ENCODE results near the gene GALNT17. TPM values are rescaled to one million over a fixed set of nuclear protein-coding genes. Genes with fewer than 3 reads are reported as not detected.
"Not testable (repeated sequence)": the region's sequence is repeated elsewhere in the genome, so short reads cannot be mapped to it uniquely, and the experiment has no call there.

The GALNT17 gene
- total RNA-seq, 5 donors from 2014 or later (not counting 1 experiment from before 2014, with no cell fraction given), result 0.09 to 0.20 TPM; not detected in 3

GRCh38 chr7:71566376-71566775 is 434.4 kb downstream of the GALNT17 start:
- Mint-ChIP-seq H3K4me3 (no peak overlapping the region), H3K27ac (no peak overlapping the region), H3K27me3 (no peaks in the 10 kb centered on the region), H3K36me3 (no peaks in the 10 kb centered on the region), H3K4me1 (no peaks in the 10 kb centered on the region), H3K9me3 (peaks cover 0 to 14% (median 10%) of the 10 kb centered on the region in 3 donors)
- ChIA-PET CTCF (interaction anchor here in 1 of 2 donors (0.5 kb wide), 2 partner anchors 806 to 1148 kb away, joined by 3 read pairs; no protein-coding TSS in a partner anchor), POLR2A (no interaction called here)
- H3K27me3 ChIP-seq (replicated peaks in 1 of 2; ENCODE audit: control insufficient read depth in 2 of 2, extremely low read depth in 1 of 2, insufficient read depth in 2 of 2, low read length in 1 of 2), result no peaks in the 10 kb centered on the region
- DNase-seq (no peak), ATAC-seq (replicated peaks in 1 of 4) (no peak)
- H3K27ac ChIP-seq (ENCODE audit: low read length), result no peak overlapping the region
- no peaks in the 10 kb centered on the region for H3K4me1 ChIP-seq (ENCODE audit: control insufficient read depth in 1 of 2, extremely low read depth in 1 of 2, insufficient read depth in 2 of 2, low read length in 2 of 2)
- no peaks in the 10 kb centered on the region for H3K36me3 ChIP-seq (ENCODE audit: control insufficient read depth in 2 of 2, extremely low read depth in 1 of 2, insufficient read depth in 1 of 2, low read length in 1 of 2)
- H3K9me3 ChIP-seq, result no peaks in the 10 kb centered on the region
- H3K4me3 ChIP-seq (ENCODE audit: control insufficient read depth in 1 of 2, extremely low read depth in 1 of 2, low read length in 1 of 2), result no peak overlapping the region
- 85% methylated on average over 4 of the region's 8 CpGs for WGBS (ENCODE audit: insufficient coverage)

- 81% methylated on average over 3 of the region's 6 CpGs for WGBS (ENCODE audit: insufficient coverage)
- no peaks in the 10 kb centered on the region for H3K36me3 ChIP-seq (ENCODE audit: control insufficient read depth in 2 of 2, extremely low read depth in 1 of 2, insufficient read depth in 1 of 2, low read length in 1 of 2)
- DNase-seq (no peak), ATAC-seq (replicated peaks in 1 of 4) (no peak)
- no peak overlapping the region for H3K27ac ChIP-seq (ENCODE audit: low read length)
- Mint-ChIP-seq H3K27me3 (no peaks in the 10 kb centered on the region), H3K9me3 (peaks cover 0 to 11% (median 7%) of the 10 kb centered on the region in 3 donors), H3K36me3 (no peaks in the 10 kb centered on the region), H3K4me1 (no peaks in the 10 kb centered on the region), H3K27ac (no peak overlapping the region), H3K4me3 (no peak overlapping the region)
- ChIA-PET CTCF (no interaction called here), POLR2A (no interaction called here)
- no peak overlapping the region for H3K4me3 ChIP-seq (ENCODE audit: control insufficient read depth in 1 of 2, extremely low read depth in 1 of 2, low read length in 1 of 2)
- no peaks in the 10 kb centered on the region for H3K9me3 ChIP-seq
- no peaks in the 10 kb centered on the region for H3K27me3 ChIP-seq (replicated peaks in 1 of 2; ENCODE audit: control insufficient read depth in 2 of 2, extremely low read depth in 1 of 2, insufficient read depth in 2 of 2, low read length in 1 of 2)
- no peaks in the 10 kb centered on the region for H3K4me1 ChIP-seq (ENCODE audit: control insufficient read depth in 1 of 2, extremely low read depth in 1 of 2, insufficient read depth in 2 of 2, low read length in 2 of 2)
Measured at GRCh38 chr7:71566991-71567390, 435.0 kb downstream of the GALNT17 start.

- Histone ChIP-seq H3K27ac (ENCODE audit: low read length) (no peak overlapping the region), H3K4me3 (ENCODE audit: control insufficient read depth in 1 of 2, extremely low read depth in 1 of 2, low read length in 1 of 2) (no peak overlapping the region), H3K9me3 (no peaks in the 10 kb centered on the region), H3K27me3 (replicated peaks in 1 of 2; ENCODE audit: control insufficient read depth in 2 of 2, extremely low read depth in 1 of 2, insufficient read depth in 2 of 2, low read length in 1 of 2) (no peaks in the 10 kb centered on the region), H3K36me3 (ENCODE audit: control insufficient read depth in 2 of 2, extremely low read depth in 1 of 2, insufficient read depth in 1 of 2, low read length in 1 of 2) (no peaks in the 10 kb centered on the region), H3K4me1 (ENCODE audit: control insufficient read depth in 1 of 2, extremely low read depth in 1 of 2, insufficient read depth in 2 of 2, low read length in 2 of 2) (no peaks in the 10 kb centered on the region)
- ATAC-seq (replicated peaks in 1 of 4) (no peak), DNase-seq (no peak)
- no peak overlapping the region for H3K4me3 Mint-ChIP-seq
- 67% methylated on average over 1 of the region's 2 CpGs for WGBS (ENCODE audit: insufficient coverage)
- no peaks in the 10 kb centered on the region for H3K4me1 Mint-ChIP-seq
- no peaks in the 10 kb centered on the region for H3K27me3 Mint-ChIP-seq
- POLR2A ChIA-PET, result no interaction called here
- H3K36me3 Mint-ChIP-seq, result no peaks in the 10 kb centered on the region
- CTCF ChIA-PET, result no interaction called here
- no peak overlapping the region for H3K27ac Mint-ChIP-seq
- peaks cover 4 to 18% (median 7%) of the 10 kb centered on the region in 3 donors for H3K9me3 Mint-ChIP-seq
Measured at GRCh38 chr7:71574153-71574860, 442.4 kb downstream of the GALNT17 start.

DNA sequence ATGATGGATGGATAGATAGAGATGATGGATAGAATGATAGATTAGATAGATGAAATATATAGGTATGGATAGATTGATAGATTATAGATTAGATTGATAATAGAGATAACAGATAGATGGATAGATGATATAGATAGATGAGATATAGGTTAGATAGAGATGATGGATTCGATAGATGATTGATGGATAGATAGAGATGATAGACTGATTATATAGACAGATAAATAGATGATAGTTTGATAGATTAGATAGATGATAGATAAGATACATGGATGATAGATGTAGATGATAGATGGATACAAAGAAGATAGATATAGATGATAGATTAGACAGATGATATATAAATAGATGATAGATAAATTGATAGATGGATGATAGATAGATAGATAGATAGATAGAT is 448.1 kb downstream of the GALNT17 start:
- Mint-ChIP-seq H3K9me3 (peaks cover 0 to 15% (median 0%) of the 10 kb centered on the region in 3 donors), H3K4me1 (no peaks in the 10 kb centered on the region), H3K27ac (no peak overlapping the region), H3K4me3 (no peak overlapping the region), H3K27me3 (no peaks in the 10 kb centered on the region), H3K36me3 (no peaks in the 10 kb centered on the region)
- no peak overlapping the region for H3K27ac ChIP-seq (ENCODE audit: low read length)
- WGBS (ENCODE audit: insufficient coverage), result 60% methylated on average over 1 of the region's 1 CpG
- H3K4me1 ChIP-seq (ENCODE audit: control insufficient read depth in 1 of 2, extremely low read depth in 1 of 2, insufficient read depth in 2 of 2, low read length in 2 of 2), result no peaks in the 10 kb centered on the region
- ChIA-PET CTCF (no interaction called here), POLR2A (no interaction called here)
- H3K36me3 ChIP-seq (ENCODE audit: control insufficient read depth in 2 of 2, extremely low read depth in 1 of 2, insufficient read depth in 1 of 2, low read length in 1 of 2), result no peaks in the 10 kb centered on the region
- H3K4me3 ChIP-seq (ENCODE audit: control insufficient read depth in 1 of 2, extremely low read depth in 1 of 2, low read length in 1 of 2), result no peak overlapping the region
- no peaks in the 10 kb centered on the region for H3K27me3 ChIP-seq (replicated peaks in 1 of 2; ENCODE audit: control insufficient read depth in 2 of 2, extremely low read depth in 1 of 2, insufficient read depth in 2 of 2, low read length in 1 of 2)
- DNase-seq (no peak), ATAC-seq (replicated peaks in 1 of 4) (no peak)
- H3K9me3 ChIP-seq, result no peaks in the 10 kb centered on the region

DNA sequence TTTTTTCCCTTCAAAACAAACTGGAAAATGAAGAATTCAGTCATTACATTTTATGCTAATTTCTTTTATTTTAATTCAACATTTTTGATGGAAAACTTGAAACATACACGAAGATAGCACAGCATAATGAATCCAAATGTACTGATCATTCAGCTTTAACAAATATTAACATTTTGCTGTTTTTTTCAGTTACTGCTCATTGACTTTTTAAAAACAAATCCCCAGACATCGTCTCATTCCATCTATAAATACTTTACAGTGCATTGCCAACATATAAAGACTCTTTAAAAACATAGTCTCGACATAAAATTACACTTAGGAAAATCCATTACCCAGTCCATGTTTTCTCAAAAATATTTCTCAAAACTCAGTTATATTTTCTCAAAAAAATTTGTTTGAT is 452.3 kb downstream of the GALNT17 start:
- CTCF ChIA-PET, result no interaction called here
- no peaks in the 10 kb centered on the region for H3K27me3 Mint-ChIP-seq
- POLR2A ChIA-PET, result no interaction called here
- H3K27me3 ChIP-seq (replicated peaks in 1 of 2; ENCODE audit: control insufficient read depth in 2 of 2, extremely low read depth in 1 of 2, insufficient read depth in 2 of 2, low read length in 1 of 2), result no peaks in the 10 kb centered on the region
- no peaks in the 10 kb centered on the region for H3K9me3 ChIP-seq
- H3K36me3 ChIP-seq (ENCODE audit: control insufficient read depth in 2 of 2, extremely low read depth in 1 of 2, insufficient read depth in 1 of 2, low read length in 1 of 2), result no peaks in the 10 kb centered on the region
- ATAC-seq (replicated peaks in 1 of 4) (no peak), DNase-seq (no peak)
- no peak overlapping the region for H3K4me3 Mint-ChIP-seq
- no peak overlapping the region for H3K27ac Mint-ChIP-seq
- no peaks in the 10 kb centered on the region for H3K36me3 Mint-ChIP-seq
- 59% methylated on average over 3 of the region's 3 CpGs for WGBS (ENCODE audit: insufficient coverage)
- no peak overlapping the region for H3K27ac ChIP-seq (ENCODE audit: low read length)
- H3K9me3 Mint-ChIP-seq, result peaks cover 0 to 9% (median 0%) of the 10 kb centered on the region in 3 donors
- no peaks in the 10 kb centered on the region for H3K4me1 ChIP-seq (ENCODE audit: control insufficient read depth in 1 of 2, extremely low read depth in 1 of 2, insufficient read depth in 2 of 2, low read length in 2 of 2)
- H3K4me3 ChIP-seq (ENCODE audit: control insufficient read depth in 1 of 2, extremely low read depth in 1 of 2, low read length in 1 of 2), result no peak overlapping the region
- no peaks in the 10 kb centered on the region for H3K4me1 Mint-ChIP-seq

DNA sequence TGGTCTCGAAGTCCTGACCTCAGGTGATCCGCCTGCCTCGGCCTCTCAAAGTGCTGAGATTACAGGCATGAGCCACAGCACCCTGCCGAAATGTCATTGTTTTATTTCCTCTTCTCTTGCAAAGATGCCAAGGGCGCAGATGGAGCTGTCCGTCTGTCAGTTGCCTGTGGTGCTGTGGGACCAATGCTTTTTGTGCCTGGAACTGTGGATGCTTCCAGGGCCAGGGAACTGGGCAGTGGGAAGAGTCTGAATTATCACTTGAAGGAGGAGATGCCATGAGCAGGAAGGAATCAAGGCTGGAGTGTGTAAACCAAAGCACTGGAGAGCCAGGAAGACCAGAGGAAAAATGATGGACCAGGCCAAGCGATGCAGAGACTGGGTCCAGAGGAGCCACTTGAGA is 459.9 kb downstream of the GALNT17 start:
- Histone ChIP-seq H3K9me3 (no peaks in the 10 kb centered on the region), H3K36me3 (ENCODE audit: control insufficient read depth in 2 of 2, extremely low read depth in 1 of 2, insufficient read depth in 1 of 2, low read length in 1 of 2) (no peaks in the 10 kb centered on the region), H3K4me1 (ENCODE audit: control insufficient read depth in 1 of 2, extremely low read depth in 1 of 2, insufficient read depth in 2 of 2, low read length in 2 of 2) (no peaks in the 10 kb centered on the region), H3K27me3 (replicated peaks in 1 of 2; ENCODE audit: control insufficient read depth in 2 of 2, extremely low read depth in 1 of 2, insufficient read depth in 2 of 2, low read length in 1 of 2) (no peaks in the 10 kb centered on the region), H3K4me3 (ENCODE audit: control insufficient read depth in 1 of 2, extremely low read depth in 1 of 2, low read length in 1 of 2) (no peak overlapping the region), H3K27ac (ENCODE audit: low read length) (no peak overlapping the region)
- ChIA-PET POLR2A (no interaction called here), CTCF (no interaction called here)
- H3K36me3 Mint-ChIP-seq, result no peaks in the 10 kb centered on the region
- 95% methylated on average over 5 of the region's 7 CpGs for WGBS (ENCODE audit: insufficient coverage)
- no peaks in the 10 kb centered on the region for H3K27me3 Mint-ChIP-seq
- no peak overlapping the region for H3K4me3 Mint-ChIP-seq
- DNase-seq (no peak), ATAC-seq (replicated peaks in 1 of 4) (no peak)
- H3K27ac Mint-ChIP-seq, result no peak overlapping the region
- H3K4me1 Mint-ChIP-seq, result no peaks in the 10 kb centered on the region
- peaks cover 5 to 11% (median 10%) of the 10 kb centered on the region in 3 donors for H3K9me3 Mint-ChIP-seq

DNA sequence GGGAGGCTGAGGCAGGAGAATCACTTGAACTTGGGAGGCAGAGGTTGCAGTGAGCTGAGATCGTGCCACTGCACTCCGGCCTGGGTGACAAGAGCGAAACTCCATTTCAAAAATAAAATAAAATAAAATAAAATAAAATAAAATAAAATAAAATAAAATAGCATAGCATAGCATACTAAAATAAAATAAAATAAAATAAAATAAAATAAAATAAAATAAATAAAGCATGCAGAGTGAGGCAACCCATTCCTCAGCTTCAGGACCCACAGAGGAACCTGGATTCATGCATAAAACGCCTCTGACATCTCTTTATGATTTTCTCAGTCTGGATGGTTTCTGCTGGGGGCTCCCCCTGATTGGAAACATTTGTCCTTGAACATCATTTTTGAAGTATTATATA is 460.4 kb downstream of the GALNT17 start:
- CTCF ChIA-PET; H3K27ac Mint-ChIP-seq; H3K9me3 ChIP-seq; H3K27me3 ChIP-seq (replicated peaks in 1 of 2; ENCODE audit: control insufficient read depth in 2 of 2, extremely low read depth in 1 of 2, insufficient read depth in 2 of 2, low read length in 1 of 2); DNase-seq; H3K27ac ChIP-seq (ENCODE audit: low read length); ATAC-seq (replicated peaks in 1 of 4); H3K27me3 Mint-ChIP-seq; H3K36me3 ChIP-seq (ENCODE audit: control insufficient read depth in 2 of 2, extremely low read depth in 1 of 2, insufficient read depth in 1 of 2, low read length in 1 of 2); H3K4me1 ChIP-seq (ENCODE audit: control insufficient read depth in 1 of 2, extremely low read depth in 1 of 2, insufficient read depth in 2 of 2, low read length in 2 of 2); H3K36me3 Mint-ChIP-seq; H3K4me1 Mint-ChIP-seq; POLR2A ChIA-PET; H3K4me3 Mint-ChIP-seq; H3K4me3 ChIP-seq (ENCODE audit: control insufficient read depth in 1 of 2, extremely low read depth in 1 of 2, low read length in 1 of 2): not testable (repeated sequence)
- H3K9me3 Mint-ChIP-seq, result peaks cover 5 to 11% (median 10%) of the 10 kb centered on the region in 3 donors
- no CpG with 5 or more reads among the region's 4 CpGs for WGBS (ENCODE audit: insufficient coverage)
